HG03442 (cell line): ENCODE results near the gene ARL13B.
A peak's percentile ranks its signal among the peaks of the same experiment; 100 is the strongest.
"Not testable (repeated sequence)": the region's sequence is repeated elsewhere in the genome, so short reads cannot be mapped to it uniquely, and the experiment has no call there.

ENCODE experiments used
- ATAC-seq: cut with Tn5 transposase; IDR thresholded peaks from one replicate; pipeline ENCODE4 v1.9.1; 2021; ENCODE audit warnings: mild to moderate bottlenecking, moderate library complexity; ENCODE audit not compliant: unreplicated experiment

The ARL13B gene

GRCh38 chr3:93979850-93980676 is at the start of gene ARL13B:
TSS of gene ARL13B (plus strand) at chr3:93980155. CDS start at chr3:93980424, 269 bp downstream.
- peak; percentile 100 for ATAC-seq

DNA sequence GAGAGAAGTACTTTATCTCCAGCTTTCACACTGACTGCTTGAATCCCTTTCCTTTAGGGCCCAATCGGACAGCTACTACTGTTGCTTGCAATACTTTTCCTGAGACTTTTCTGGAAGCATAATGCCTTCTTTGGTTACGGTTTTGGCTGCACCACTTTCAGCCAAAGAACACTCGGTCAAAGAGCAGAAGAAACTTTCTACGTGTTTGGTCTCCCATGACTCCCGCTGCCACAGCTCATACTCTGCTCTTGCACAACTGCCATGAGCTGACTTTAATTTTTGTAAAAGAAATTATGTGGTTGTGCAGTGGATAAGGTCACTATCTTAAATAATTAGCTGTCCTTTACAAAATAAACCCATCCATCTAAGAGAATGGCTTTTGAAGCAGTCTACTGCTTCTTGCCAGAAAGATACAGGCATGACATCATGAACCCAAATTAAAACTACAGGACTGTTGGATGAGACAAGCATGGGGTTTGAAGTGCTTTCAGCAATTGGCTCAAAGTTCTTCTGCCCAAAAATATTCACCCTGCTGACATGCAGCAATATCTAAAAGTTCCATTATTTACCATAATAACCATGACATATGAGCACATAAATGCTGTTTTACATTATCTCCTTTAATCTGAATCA is 48.2 kb upstream of the ARL13B start:
- ATAC-seq = no peak

- ATAC-seq = no peak
Observed at GRCh38 chr3:93934366-93935046, 45.4 kb upstream of the ARL13B start.

GRCh38 chr3:93936549-93936948 is 43.4 kb upstream of the ARL13B start:
- ATAC-seq = no peak

DNA sequence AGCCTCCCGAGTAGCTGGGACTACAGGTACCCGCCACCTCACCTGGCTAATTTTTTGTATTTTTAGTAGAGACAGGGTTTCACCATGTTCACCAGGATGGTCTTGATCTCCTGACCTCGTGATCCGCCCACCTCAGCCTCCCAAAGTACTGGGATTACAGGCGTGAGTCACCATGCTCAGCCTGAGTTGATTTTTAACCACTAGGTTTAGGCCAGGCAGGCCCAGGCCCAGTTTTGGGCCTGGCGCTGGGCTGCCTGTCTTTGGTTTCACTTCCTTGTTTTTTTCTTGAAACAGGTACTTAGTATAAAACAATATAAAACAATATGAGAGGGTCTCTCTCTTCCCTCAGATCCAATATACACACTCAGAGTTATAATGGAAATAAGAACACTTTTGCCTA is 42.5 kb upstream of the ARL13B start:
- ATAC-seq = not testable (repeated sequence)

GRCh38 chr3:93949958-93950357 is 30.0 kb upstream of the ARL13B start:
- not testable (repeated sequence) for ATAC-seq

DNA sequence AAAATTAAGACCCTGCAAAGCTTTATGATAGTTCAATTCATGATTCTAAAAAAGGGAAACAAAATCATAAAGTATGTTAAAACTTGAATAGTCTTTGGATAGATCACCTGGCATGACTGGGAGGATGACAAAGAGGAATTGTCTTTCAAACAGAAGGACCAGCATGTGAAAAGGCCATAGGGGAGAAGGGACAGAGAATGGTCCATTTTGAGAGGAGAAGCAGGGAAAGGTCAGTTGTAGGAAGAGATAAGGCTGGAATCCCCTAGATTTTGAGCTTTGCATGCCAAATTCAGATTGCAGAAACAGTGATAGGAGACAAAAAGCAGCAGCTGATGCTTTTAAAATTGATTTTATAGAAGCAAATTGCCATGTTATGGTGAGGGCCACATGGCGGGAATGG is 18.9 kb upstream of the ARL13B start:
- no peak for ATAC-seq

DNA sequence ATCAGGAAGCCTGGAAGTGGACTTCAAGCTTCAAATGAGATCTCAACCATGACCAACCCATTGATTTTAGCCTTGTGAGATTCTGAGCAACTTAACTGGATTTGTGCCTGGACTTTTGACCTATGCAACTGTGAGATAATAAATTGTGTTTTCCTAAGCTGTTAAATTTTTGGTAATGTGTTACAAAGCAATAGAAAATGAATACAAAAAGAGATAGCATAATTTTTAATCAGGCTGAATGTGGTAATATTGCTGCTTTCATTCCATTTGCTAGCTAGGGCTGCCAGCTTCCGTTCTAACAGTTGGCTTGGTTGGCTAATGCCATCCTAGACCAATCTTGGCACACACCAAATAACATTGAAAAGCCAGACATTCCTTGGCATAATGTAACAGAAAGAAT is 18.5 kb upstream of the ARL13B start:
- no peak for ATAC-seq

- no peak for ATAC-seq
Observed at GRCh38 chr3:93962798-93963197, 17.2 kb upstream of the ARL13B start.

- not testable (repeated sequence) for ATAC-seq
Observed at GRCh38 chr3:93965106-93965505, 14.8 kb upstream of the ARL13B start.

DNA sequence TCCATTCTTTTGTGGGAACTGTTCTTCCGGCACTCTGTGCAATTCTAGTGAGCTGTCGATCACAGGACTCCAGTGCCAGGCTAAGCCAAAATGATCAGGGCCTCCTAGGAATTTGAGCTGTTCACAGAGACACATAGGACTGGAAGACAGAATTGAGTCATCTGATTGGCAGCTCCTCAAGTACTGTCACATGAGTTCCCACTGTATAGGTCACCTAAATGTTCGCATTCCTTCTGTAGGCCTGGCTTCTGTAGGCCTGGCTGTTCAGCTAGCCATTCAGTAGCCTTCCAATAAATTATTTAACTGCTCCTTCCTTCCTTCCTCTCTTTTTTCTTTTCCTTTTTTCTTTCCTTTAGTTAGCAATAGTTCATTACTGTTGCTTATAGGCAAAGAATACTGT is 10.5 kb upstream of the ARL13B start:
- ATAC-seq = no peak

DNA sequence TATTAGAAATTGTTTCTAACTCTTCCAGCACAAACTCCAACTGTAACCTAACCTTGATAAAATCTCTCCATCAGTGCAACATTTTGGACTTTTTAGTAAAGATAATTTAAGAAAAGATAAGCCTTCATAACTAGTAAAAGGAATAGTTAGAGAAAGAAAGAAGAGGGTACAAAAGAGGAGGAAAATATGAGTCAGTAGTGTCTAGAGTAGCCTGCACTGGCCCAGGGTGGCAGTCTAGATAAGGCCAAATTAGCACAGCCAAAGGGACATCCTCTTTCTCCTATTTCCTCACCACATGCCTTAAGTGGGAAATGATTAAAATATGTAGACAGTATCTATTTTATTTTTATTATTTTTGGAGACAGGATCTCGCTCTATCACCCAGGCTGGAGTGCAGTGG is 10.0 kb upstream of the ARL13B start:
- ATAC-seq = no peak

DNA sequence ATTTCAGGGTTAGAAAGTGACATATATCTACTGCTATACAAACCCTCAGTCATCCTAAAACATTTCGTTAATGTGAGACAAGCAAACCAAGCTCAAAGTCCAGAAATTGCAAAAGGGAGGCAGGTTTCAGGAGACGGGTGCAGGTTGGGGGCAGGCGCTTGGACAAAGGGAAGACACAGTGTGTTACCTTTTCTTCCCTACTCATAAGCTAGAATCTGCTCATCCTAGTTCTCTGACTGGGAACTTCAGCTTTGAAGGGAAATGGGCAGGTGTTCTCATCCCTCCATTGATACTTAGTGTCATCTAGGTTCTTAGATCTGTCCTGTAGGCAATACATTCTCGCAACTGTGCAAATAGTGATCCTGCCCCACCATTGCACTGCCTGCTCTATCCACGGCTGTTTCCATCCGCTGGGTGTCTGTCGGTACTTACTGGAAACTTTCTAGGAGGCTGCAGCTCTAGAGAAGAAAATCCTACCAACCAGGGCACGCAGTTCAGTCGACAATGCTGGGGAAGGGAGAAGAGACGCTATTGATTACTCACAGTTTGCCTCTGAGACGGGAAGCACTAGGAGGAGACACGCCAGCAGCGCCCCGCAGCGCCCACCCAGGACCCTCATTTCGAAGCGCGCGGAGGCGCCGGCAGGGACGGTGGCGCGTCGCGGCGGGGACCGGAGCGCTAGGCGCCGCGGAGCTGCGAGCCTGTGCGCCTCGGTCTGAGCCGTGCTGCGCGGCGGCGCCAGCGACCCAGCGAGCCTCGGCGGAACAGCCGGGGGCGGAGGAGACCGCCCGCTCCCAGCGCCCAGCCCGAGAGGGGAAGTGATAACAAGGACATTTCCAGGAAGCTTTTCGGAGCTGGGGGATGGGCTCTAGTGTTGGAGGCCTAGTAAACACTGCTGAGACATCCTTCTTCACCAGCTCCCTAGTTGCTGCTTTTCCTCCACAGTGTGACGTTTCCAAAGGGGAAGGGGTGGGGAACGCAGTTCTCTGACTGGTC is 6.5 kb upstream of the ARL13B start, which contains the start of gene PROS1:
PROS1 (minus strand) TSS at position 766 of the 996 bp plus-strand sequence; CDS start at position 619, 147 bp downstream.
- ATAC-seq = peak; percentile 80

DNA sequence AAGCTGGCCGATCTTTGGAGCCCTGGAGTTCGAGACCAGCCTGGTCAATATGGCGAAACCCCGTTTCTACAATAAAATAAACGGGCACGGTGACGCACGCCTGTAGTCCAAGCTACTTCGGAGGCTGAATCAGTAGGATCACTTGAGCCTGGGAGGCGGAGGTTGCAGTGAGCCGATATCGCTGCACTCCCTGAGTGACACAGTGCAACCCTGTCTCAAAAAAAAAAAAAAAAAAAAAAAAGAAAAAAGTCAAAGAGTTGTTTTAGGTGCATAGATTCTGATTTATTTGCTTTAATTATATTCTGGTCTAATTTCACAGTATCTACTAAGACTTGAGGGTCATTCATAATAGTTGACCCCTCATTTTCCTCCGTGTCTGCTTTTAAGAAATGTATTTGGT is 1.7 kb downstream of the ARL13B start:
- ATAC-seq = no peak

- ATAC-seq = no peak
Observed at GRCh38 chr3:93983408-93983807, 3.5 kb downstream of the ARL13B start.

GRCh38 chr3:93984618-93985017 is 4.7 kb downstream of the ARL13B start:
- no peak for ATAC-seq

DNA sequence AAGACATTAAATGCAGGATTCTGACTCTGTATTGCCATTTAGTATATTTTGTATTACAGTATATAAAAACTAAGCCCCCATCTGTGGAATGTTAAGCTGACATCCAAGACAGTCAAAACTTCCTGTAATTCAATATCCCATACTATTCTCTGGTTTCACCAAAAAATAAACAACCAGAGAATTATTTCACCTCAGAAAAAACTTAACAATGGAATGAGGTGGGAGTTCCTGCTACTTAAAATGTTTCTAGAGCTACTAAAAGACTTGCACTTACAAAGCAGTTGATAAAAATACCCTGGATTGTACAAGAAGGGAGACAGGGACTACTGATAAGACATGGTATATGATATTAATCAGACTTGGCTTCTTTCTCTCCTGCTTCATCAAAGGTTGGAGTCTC is 8.3 kb downstream of the ARL13B start:
- no peak for ATAC-seq

- ATAC-seq = no peak
Observed at GRCh38 chr3:93988764-93989163, 8.8 kb downstream of the ARL13B start.

- ATAC-seq = no peak
Observed at GRCh38 chr3:93989241-93989640, 9.3 kb downstream of the ARL13B start.

- no peak for ATAC-seq
Observed at GRCh38 chr3:93991631-93992030, 11.7 kb downstream of the ARL13B start.
